GM23338 (cell line): Measurements from ENCODE around the gene SLC39A10. TPM values are rescaled to one million over a fixed set of nuclear protein-coding genes. Genes with fewer than 3 reads are reported as not detected.

ENCODE experiments used
- ATAC-seq: fragments of 200-7000 bp; cut with Tn5 transposase; 3 replicates; pipeline ENCODE4 v1.9.1; 2020
- DNase-seq: peaks from one replicate; pipeline ENCODE4 v3.0.0-alpha.2; 2015; ENCODE audit warnings: low spot score
- H2AFZ ChIP-seq: fragments of 200-600 bp; sonication (generic); 2 replicates; pipeline ENCODE4 v1.8.0; 2016; ENCODE audit warnings: antibody characterized with exemption, mild to moderate bottlenecking, moderate library complexity
- H3F3A ChIP-seq: fragments of 200-600 bp; sonication (generic); replicated peaks from 2 replicates; pipeline ENCODE4 v1.8.0; 2017; ENCODE audit warnings: antibody characterized with exemption, mixed run types, low read depth
- H3K27ac ChIP-seq: fragments of 200-600 bp; sonication (generic); 2 replicates; pipeline ENCODE4 v1.6.1; 2016; ENCODE audit warnings: low read depth
- H3K27me3 ChIP-seq: fragments of 200-600 bp; sonication (generic); 2 replicates; pipeline ENCODE4 v1.8.0; 2016; ENCODE audit warnings: mild to moderate bottlenecking, mixed run types, moderate library complexity; ENCODE audit not compliant: insufficient read depth
- H3K36me3 ChIP-seq: fragments of 200-600 bp; sonication (generic); 2 replicates; pipeline ENCODE4 v1.8.0; 2016; ENCODE audit warnings: mild to moderate bottlenecking; ENCODE audit not compliant: insufficient read depth
- H3K4me1 ChIP-seq: fragments of 200-600 bp; sonication (generic); 2 replicates; pipeline ENCODE4 v1.8.0; 2016; ENCODE audit warnings: mild to moderate bottlenecking, moderate library complexity; ENCODE audit not compliant: insufficient read depth
- H3K4me2 ChIP-seq: fragments of 200-600 bp; sonication (generic); 2 replicates; pipeline ENCODE4 v1.7.1; 2017; ENCODE audit warnings: mixed run types
- H3K4me3 ChIP-seq: fragments of 200-600 bp; sonication (generic); 2 replicates; pipeline ENCODE4 v1.6.1; 2016; ENCODE audit warnings: mixed run types
- H3K79me2 ChIP-seq: fragments of 200-600 bp; sonication (generic); replicated peaks from 2 replicates; pipeline ENCODE4 v1.8.0; 2017; ENCODE audit warnings: mild to moderate bottlenecking; ENCODE audit not compliant: insufficient read depth
- H3K9me2 ChIP-seq: fragments of 200-600 bp; sonication (generic); 2 replicates; pipeline ENCODE4 v1.8.0; 2017; ENCODE audit not compliant: insufficient read depth
- H4K20me1 ChIP-seq: fragments of 200-600 bp; sonication (generic); replicated peaks from 2 replicates; pipeline ENCODE4 v1.8.0; 2017; ENCODE audit warnings: mild to moderate bottlenecking; ENCODE audit not compliant: insufficient read depth
- H3K27ac Mint-ChIP-seq: 2 replicates; pipeline ENCODE4 v1.8.0; 2020; ENCODE audit warnings: inconsistent platforms, mild to moderate bottlenecking, moderate library complexity, mixed read lengths
- H3K27me3 Mint-ChIP-seq: 3 replicates; pipeline ENCODE4 v1.8.0; 2022; ENCODE audit warnings: low read depth, mild to moderate bottlenecking, moderate library complexity, mixed read lengths, inconsistent platforms; ENCODE audit not compliant: insufficient read depth, poor library complexity
- H3K36me3 Mint-ChIP-seq: 3 replicates; pipeline ENCODE4 v1.8.0; 2021; ENCODE audit warnings: low read depth, mild to moderate bottlenecking, inconsistent platforms, moderate library complexity, mixed read lengths
- H3K4me1 Mint-ChIP-seq: 3 replicates; pipeline ENCODE4 v1.8.0; 2020; ENCODE audit warnings: mild to moderate bottlenecking, inconsistent platforms, mixed read lengths
- H3K4me3 Mint-ChIP-seq: 3 replicates; pipeline ENCODE4 v1.8.0; 2021; ENCODE audit warnings: moderate library complexity, mild to moderate bottlenecking, inconsistent platforms, mixed read lengths
- H3K9me3 Mint-ChIP-seq: 3 replicates; pipeline ENCODE4 v1.8.0; 2020; ENCODE audit warnings: moderate library complexity, mild to moderate bottlenecking, inconsistent platforms, mixed read lengths
- CREB1 ChIP-seq: fragments of 250-450 bp; sonication (Bioruptor Pico); IDR thresholded peaks from 2 replicates; pipeline ENCODE4 v1.5.0; 2020; ENCODE audit warnings: low read depth, mild to moderate bottlenecking, moderate library complexity
- EZH2 ChIP-seq: fragments of 200-600 bp; sonication (generic); IDR thresholded peaks from one replicate; pipeline ENCODE4 v1.8.0; 2017; ENCODE audit warnings: antibody characterized with exemption, mild to moderate bottlenecking, low read depth; ENCODE audit not compliant: unreplicated experiment
- EZH2phosphoT487 ChIP-seq: fragments of 200-600 bp; sonication (generic); IDR thresholded peaks from one replicate; pipeline ENCODE4 v1.8.1; 2018; ENCODE audit warnings: antibody characterized with exemption; ENCODE audit not compliant: unreplicated experiment
- JUNB ChIP-seq: IDR thresholded peaks from one replicate; pipeline ENCODE4 v1.6.1; 2016; ENCODE audit warnings: antibody characterized with exemption; ENCODE audit not compliant: unreplicated experiment
- NANOG ChIP-seq: IDR thresholded peaks from 2 replicates; pipeline ENCODE4 v1.6.1; 2016; ENCODE audit warnings: antibody characterized with exemption, borderline replicate concordance
- POLR2AphosphoS5 ChIP-seq: IDR thresholded peaks from 2 replicates; pipeline ENCODE4 v1.6.1; 2016; ENCODE audit warnings: antibody characterized with exemption, low read depth
- STAT1 ChIP-seq: IDR thresholded peaks from one replicate; pipeline ENCODE4 v1.6.1; 2016; ENCODE audit warnings: antibody characterized with exemption; ENCODE audit not compliant: unreplicated experiment
- ZNF114 ChIP-seq: fragments of 250-450 bp; sonication (Bioruptor Pico); IDR thresholded peaks from 2 replicates; pipeline ENCODE4 v1.5.0; 2020; ENCODE audit warnings: mild to moderate bottlenecking, moderate library complexity
- ZNF331 ChIP-seq: fragments of 250-450 bp; sonication (Bioruptor Pico); IDR thresholded peaks from 2 replicates; pipeline ENCODE4 v1.5.0; 2020; ENCODE audit warnings: low read depth, mild to moderate bottlenecking, moderate library complexity
- polyA plus RNA-seq: library from polyadenylated mRNA; unstranded; fragments of >200 nt; fragmentation: Nextera tagmentation; extraction: Ambion mirVana; gene quantifications from 2 replicates; pipeline ENCODE4 v1.2.1, GENCODE V29; 2016
- total RNA-seq: library from RNA; depleted of rRNA; stranded (reverse); fragments of >200 nt; shearing (Covaris generic); gene quantifications from 2 replicates; pipeline ENCODE4 v1.2.3, GENCODE V29; 2014
- TF ChIP-seq, protein P1 (sequence below): IDR thresholded peaks from one replicate; pipeline ENCODE4 v1.6.1; 2018; ENCODE audit warnings: antibody characterized with exemption; ENCODE audit not compliant: unreplicated experiment
- TF ChIP-seq, protein P2 (sequence below): fragments of 250-450 bp; sonication (Bioruptor Pico); IDR thresholded peaks from 2 replicates; pipeline ENCODE4 v1.5.0; 2020; ENCODE audit warnings: mild to moderate bottlenecking, moderate library complexity
- TF ChIP-seq, protein P3 (sequence below), 2 experiments: fragments of 200-600 bp in 1 of 2; sonication (generic) in 1 of 2; conservative IDR thresholded peaks; 2 replicates each; pipeline versions ENCODE4 v1.5.1 to v1.6.1; 2016 to 2017; ENCODE audit warnings: antibody characterized with exemption in 2 of 2, low read depth in 2 of 2, mild to moderate bottlenecking in 2 of 2, moderate library complexity in 1 of 2
- TF ChIP-seq, protein P4 (sequence below): IDR thresholded peaks from 2 replicates; pipeline ENCODE4 v1.6.1; 2016; ENCODE audit warnings: antibody characterized with exemption

Gene SLC39A10
- total and polyA plus RNA-seq, 2 experiments from 2014 or later, result 261 to 356 TPM

DNA sequence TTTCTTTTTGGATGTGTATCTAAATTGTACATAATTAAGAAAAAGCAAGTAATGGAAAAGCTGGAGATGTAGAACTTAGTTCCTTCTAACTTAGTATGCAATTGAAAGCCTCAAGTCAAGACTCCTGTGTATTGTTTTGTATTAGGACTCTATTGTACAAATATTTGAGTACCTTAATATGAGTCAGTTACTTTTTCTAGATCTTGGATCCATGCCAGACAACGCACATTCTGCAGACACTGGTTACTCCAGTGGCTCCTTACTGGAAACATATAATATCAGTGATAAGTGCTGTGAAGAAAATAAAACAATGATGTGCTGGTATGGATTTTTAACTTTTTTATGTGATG, 1.5 kb downstream of the SLC39A10 start:
- ATAC-seq, result no peak
- peaks cover 58% of the 10 kb centered on the region for H3K79me2 ChIP-seq

More for the DNA sequence above, 1.5 kb downstream of the SLC39A10 start:
- peaks cover 17% of the 10 kb centered on the region for H3K36me3 Mint-ChIP-seq
- H3K4me1 Mint-ChIP-seq, result peaks cover 31% of the 10 kb centered on the region
- TF ChIP-seq EZH2, result no peak
- TF ChIP-seq CREB1 (CRISPR knock-in tag), result no peak
- TF ChIP-seq JUNB, result no peak
- TF ChIP-seq, protein P1, sequence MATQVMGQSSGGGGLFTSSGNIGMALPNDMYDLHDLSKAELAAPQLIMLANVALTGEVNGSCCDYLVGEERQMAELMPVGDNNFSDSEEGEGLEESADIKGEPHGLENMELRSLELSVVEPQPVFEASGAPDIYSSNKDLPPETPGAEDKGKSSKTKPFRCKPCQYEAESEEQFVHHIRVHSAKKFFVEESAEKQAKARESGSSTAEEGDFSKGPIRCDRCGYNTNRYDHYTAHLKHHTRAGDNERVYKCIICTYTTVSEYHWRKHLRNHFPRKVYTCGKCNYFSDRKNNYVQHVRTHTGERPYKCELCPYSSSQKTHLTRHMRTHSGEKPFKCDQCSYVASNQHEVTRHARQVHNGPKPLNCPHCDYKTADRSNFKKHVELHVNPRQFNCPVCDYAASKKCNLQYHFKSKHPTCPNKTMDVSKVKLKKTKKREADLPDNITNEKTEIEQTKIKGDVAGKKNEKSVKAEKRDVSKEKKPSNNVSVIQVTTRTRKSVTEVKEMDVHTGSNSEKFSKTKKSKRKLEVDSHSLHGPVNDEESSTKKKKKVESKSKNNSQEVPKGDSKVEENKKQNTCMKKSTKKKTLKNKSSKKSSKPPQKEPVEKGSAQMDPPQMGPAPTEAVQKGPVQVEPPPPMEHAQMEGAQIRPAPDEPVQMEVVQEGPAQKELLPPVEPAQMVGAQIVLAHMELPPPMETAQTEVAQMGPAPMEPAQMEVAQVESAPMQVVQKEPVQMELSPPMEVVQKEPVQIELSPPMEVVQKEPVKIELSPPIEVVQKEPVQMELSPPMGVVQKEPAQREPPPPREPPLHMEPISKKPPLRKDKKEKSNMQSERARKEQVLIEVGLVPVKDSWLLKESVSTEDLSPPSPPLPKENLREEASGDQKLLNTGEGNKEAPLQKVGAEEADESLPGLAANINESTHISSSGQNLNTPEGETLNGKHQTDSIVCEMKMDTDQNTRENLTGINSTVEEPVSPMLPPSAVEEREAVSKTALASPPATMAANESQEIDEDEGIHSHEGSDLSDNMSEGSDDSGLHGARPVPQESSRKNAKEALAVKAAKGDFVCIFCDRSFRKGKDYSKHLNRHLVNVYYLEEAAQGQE, result no peak
- no peak for TF ChIP-seq ZNF114 (CRISPR knock-in tag)
- no peak for TF ChIP-seq EZH2phosphoT487
- no peak for TF ChIP-seq STAT1
- TF ChIP-seq, protein P2, sequence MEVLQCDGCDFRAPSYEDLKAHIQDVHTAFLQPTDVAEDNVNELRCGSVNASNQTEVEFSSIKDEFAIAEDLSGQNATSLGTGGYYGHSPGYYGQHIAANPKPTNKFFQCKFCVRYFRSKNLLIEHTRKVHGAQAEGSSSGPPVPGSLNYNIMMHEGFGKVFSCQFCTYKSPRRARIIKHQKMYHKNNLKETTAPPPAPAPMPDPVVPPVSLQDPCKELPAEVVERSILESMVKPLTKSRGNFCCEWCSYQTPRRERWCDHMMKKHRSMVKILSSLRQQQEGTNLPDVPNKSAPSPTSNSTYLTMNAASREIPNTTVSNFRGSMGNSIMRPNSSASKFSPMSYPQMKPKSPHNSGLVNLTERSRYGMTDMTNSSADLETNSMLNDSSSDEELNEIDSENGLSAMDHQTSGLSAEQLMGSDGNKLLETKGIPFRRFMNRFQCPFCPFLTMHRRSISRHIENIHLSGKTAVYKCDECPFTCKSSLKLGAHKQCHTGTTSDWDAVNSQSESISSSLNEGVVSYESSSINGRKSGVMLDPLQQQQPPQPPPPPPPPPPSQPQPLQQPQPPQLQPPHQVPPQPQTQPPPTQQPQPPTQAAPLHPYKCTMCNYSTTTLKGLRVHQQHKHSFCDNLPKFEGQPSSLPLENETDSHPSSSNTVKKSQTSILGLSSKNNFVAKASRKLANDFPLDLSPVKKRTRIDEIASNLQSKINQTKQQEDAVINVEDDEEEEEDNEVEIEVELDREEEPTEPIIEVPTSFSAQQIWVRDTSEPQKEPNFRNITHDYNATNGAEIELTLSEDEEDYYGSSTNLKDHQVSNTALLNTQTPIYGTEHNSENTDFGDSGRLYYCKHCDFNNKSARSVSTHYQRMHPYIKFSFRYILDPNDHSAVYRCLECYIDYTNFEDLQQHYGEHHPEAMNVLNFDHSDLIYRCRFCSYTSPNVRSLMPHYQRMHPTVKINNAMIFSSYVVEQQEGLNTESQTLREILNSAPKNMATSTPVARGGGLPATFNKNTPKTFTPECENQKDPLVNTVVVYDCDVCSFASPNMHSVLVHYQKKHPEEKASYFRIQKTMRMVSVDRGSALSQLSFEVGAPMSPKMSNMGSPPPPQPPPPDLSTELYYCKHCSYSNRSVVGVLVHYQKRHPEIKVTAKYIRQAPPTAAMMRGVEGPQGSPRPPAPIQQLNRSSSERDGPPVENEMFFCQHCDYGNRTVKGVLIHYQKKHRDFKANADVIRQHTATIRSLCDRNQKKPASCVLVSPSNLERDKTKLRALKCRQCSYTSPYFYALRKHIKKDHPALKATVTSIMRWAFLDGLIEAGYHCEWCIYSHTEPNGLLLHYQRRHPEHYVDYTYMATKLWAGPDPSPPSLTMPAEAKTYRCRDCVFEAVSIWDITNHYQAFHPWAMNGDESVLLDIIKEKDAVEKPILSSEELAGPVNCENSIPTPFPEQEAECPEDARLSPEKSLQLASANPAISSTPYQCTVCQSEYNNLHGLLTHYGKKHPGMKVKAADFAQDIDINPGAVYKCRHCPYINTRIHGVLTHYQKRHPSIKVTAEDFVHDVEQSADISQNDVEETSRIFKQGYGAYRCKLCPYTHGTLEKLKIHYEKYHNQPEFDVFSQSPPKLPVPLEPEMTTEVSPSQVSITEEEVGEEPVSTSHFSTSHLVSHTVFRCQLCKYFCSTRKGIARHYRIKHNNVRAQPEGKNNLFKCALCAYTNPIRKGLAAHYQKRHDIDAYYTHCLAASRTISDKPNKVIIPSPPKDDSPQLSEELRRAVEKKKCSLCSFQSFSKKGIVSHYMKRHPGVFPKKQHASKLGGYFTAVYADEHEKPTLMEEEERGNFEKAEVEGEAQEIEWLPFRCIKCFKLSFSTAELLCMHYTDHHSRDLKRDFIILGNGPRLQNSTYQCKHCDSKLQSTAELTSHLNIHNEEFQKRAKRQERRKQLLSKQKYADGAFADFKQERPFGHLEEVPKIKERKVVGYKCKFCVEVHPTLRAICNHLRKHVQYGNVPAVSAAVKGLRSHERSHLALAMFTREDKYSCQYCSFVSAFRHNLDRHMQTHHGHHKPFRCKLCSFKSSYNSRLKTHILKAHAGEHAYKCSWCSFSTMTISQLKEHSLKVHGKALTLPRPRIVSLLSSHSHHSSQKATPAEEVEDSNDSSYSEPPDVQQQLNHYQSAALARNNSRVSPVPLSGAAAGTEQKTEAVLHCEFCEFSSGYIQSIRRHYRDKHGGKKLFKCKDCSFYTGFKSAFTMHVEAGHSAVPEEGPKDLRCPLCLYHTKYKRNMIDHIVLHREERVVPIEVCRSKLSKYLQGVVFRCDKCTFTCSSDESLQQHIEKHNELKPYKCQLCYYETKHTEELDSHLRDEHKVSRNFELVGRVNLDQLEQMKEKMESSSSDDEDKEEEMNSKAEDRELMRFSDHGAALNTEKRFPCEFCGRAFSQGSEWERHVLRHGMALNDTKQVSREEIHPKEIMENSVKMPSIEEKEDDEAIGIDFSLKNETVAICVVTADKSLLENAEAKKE (CRISPR knock-in tag), result no peak
- TF ChIP-seq NANOG, result no peak
- TF ChIP-seq POLR2AphosphoS5, result no peak
- TF ChIP-seq, protein P3, sequence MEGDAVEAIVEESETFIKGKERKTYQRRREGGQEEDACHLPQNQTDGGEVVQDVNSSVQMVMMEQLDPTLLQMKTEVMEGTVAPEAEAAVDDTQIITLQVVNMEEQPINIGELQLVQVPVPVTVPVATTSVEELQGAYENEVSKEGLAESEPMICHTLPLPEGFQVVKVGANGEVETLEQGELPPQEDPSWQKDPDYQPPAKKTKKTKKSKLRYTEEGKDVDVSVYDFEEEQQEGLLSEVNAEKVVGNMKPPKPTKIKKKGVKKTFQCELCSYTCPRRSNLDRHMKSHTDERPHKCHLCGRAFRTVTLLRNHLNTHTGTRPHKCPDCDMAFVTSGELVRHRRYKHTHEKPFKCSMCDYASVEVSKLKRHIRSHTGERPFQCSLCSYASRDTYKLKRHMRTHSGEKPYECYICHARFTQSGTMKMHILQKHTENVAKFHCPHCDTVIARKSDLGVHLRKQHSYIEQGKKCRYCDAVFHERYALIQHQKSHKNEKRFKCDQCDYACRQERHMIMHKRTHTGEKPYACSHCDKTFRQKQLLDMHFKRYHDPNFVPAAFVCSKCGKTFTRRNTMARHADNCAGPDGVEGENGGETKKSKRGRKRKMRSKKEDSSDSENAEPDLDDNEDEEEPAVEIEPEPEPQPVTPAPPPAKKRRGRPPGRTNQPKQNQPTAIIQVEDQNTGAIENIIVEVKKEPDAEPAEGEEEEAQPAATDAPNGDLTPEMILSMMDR (conservative IDR thresholded peaks at IDR 0.05; ENCODE audit: low read depth in 2 of 2), result no peak
- TF ChIP-seq, protein P4, sequence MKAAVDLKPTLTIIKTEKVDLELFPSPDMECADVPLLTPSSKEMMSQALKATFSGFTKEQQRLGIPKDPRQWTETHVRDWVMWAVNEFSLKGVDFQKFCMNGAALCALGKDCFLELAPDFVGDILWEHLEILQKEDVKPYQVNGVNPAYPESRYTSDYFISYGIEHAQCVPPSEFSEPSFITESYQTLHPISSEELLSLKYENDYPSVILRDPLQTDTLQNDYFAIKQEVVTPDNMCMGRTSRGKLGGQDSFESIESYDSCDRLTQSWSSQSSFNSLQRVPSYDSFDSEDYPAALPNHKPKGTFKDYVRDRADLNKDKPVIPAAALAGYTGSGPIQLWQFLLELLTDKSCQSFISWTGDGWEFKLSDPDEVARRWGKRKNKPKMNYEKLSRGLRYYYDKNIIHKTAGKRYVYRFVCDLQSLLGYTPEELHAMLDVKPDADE, result no peak
- TF ChIP-seq ZNF331, result no peak
- H3K36me3 ChIP-seq, result no peaks in the 10 kb centered on the region
- no peaks in the 10 kb centered on the region for H3K9me2 ChIP-seq
- H2AFZ ChIP-seq, result no peak overlapping the region
- peaks cover 14% of the 10 kb centered on the region for H3K27me3 Mint-ChIP-seq
- no peak overlapping the region; the same call in 1 of the 2 replicates for H3K27ac Mint-ChIP-seq
- no peak for DNase-seq
- H3K4me2 ChIP-seq, result peak overlapping the region; percentile 74
- H3K27me3 ChIP-seq, result no peaks in the 10 kb centered on the region
- H3K27ac ChIP-seq, result no peak overlapping the region
- H4K20me1 ChIP-seq, result peaks cover 12% of the 10 kb centered on the region; the same call in 1 of the 2 replicates
- H3F3A ChIP-seq, result no peaks in the 10 kb centered on the region
- no peaks in the 10 kb centered on the region for H3K9me3 Mint-ChIP-seq
- H3K4me1 ChIP-seq, result peaks cover 27% of the 10 kb centered on the region
- H3K4me3 Mint-ChIP-seq, result peak overlapping the region; percentile 91
- peak overlapping the region; percentile 72 for H3K4me3 ChIP-seq
